Uterus (tissue), 4 donors: ENCODE data around the gene LMCD1. TPM values are rescaled to one million over a fixed set of nuclear protein-coding genes. Genes with fewer than 3 reads are reported as not detected.
A peak's percentile ranks its signal among the peaks of the same experiment; 100 is the strongest.

Source experiments
- DNase-seq, 2 donors: peaks; one replicate each; pipeline ENCODE4 v3.0.0-alpha.2; 2019 to 2020
- H3K27ac ChIP-seq, 2 donors: fragments of 200-600 bp; sonication (generic); 1 replicate in 1 of 2; 2 replicates in 1 of 2; pipeline ENCODE4 v1.5.1; 2016 to 2018
- H3K27me3 ChIP-seq, 2 donors: fragments of 200-600 bp; sonication (generic); one replicate each; pipeline ENCODE4 v1.5.1; 2018 to 2019; ENCODE audit warnings: control low read depth in 1 of 2
- H3K36me3 ChIP-seq, 2 donors: fragments of 200-600 bp; sonication (generic); one replicate each; pipeline ENCODE4 v1.5.1; 2019; ENCODE audit warnings: control low read depth in 1 of 2
- H3K4me1 ChIP-seq, 2 donors: fragments of 200-600 bp; sonication (generic); one replicate each; pipeline ENCODE4 v1.5.1; 2018 to 2019; ENCODE audit warnings: control low read depth in 1 of 2
- H3K4me3 ChIP-seq, 2 donors: fragments of 200-600 bp; sonication (generic); 1 replicate in 1 of 2; 2 replicates in 1 of 2; pipeline ENCODE4 v1.5.1; 2018 to 2019; ENCODE audit warnings: mild to moderate bottlenecking in 1 of 2
- H3K9me3 ChIP-seq, 2 donors: fragments of 200-600 bp; sonication (generic); one replicate each; pipeline ENCODE4 v1.5.1; 2019; ENCODE audit warnings: control low read depth in 1 of 2
- POLR2A ChIP-seq, 2 donors: fragments of 450-650 bp; IDR thresholded peaks; one replicate each; pipeline ENCODE4 v1.6.1; 2016; ENCODE audit warnings: antibody characterized with exemption in 2 of 2, mild to moderate bottlenecking in 1 of 2, moderate library complexity in 1 of 2
- intact Hi-C: fragments of 100-400 bp; cut with DNase I; formaldehyde crosslinking; loops from one replicate; pipeline ENCODE4 v1.15.1; 2023; ENCODE audit warnings: low total_unique reads
- total RNA-seq, 4 donors: library from RNA; depleted of rRNA in 3 of 4; stranded (reverse); fragments of >200 nt in 3 of 4; gene quantifications; one replicate each; pipeline versions ENCODE4 v1.1.0 to v1.2.4, GENCODE V29; 2014 to 2023
- TF ChIP-seq, protein P1 (sequence below), 4 experiments: fragments of 200-600 bp in 2 of 4; fragments of 450-650 bp in 2 of 4; sonication (generic) in 2 of 4; IDR thresholded peaks; one replicate each; pipeline ENCODE4 v1.5.1; 2016 to 2019; ENCODE audit warnings: antibody characterized with exemption in 4 of 4, mild to moderate bottlenecking in 2 of 4, moderate library complexity in 1 of 4
- donor health status: DM: yes; HTN: yes; CAD: no.

Gene LMCD1
- total RNA-seq, 4 donors from 2014 or later = 70.9 to 163 (median 115) TPM

DNA sequence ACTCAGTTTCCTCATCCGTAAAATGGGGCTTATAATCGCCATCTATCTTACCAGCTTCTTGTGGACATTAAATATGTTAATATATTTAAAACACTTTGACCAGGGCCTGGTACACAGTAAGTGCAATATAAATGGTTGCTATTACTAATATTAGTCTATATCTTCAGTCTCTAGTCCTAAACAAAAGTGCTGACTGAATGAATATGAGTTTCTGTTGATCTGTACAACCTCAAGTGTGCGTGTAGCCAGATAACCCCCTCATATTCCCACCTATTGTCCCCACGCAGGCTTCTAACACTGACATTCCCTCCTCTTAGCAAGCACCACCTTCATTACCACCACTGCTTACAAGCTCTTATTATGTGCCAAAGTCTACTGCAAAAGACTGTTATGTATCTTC is 27.6 kb upstream of the LMCD1 start:
- H3K27me3 ChIP-seq = no peaks in the 10 kb centered on the region
- no peak for DNase-seq
- intact Hi-C loops = no loop called here
- no peak overlapping the region for H3K4me3 ChIP-seq
- H3K27ac ChIP-seq = no peak overlapping the region
- no peaks in the 10 kb centered on the region for H3K9me3 ChIP-seq
- H3K4me1 ChIP-seq = no peaks in the 10 kb centered on the region
- no peaks in the 10 kb centered on the region for H3K36me3 ChIP-seq
- TF ChIP-seq, protein P1, sequence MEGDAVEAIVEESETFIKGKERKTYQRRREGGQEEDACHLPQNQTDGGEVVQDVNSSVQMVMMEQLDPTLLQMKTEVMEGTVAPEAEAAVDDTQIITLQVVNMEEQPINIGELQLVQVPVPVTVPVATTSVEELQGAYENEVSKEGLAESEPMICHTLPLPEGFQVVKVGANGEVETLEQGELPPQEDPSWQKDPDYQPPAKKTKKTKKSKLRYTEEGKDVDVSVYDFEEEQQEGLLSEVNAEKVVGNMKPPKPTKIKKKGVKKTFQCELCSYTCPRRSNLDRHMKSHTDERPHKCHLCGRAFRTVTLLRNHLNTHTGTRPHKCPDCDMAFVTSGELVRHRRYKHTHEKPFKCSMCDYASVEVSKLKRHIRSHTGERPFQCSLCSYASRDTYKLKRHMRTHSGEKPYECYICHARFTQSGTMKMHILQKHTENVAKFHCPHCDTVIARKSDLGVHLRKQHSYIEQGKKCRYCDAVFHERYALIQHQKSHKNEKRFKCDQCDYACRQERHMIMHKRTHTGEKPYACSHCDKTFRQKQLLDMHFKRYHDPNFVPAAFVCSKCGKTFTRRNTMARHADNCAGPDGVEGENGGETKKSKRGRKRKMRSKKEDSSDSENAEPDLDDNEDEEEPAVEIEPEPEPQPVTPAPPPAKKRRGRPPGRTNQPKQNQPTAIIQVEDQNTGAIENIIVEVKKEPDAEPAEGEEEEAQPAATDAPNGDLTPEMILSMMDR (IDR thresholded peaks at IDR 0.05) = no peak

DNA sequence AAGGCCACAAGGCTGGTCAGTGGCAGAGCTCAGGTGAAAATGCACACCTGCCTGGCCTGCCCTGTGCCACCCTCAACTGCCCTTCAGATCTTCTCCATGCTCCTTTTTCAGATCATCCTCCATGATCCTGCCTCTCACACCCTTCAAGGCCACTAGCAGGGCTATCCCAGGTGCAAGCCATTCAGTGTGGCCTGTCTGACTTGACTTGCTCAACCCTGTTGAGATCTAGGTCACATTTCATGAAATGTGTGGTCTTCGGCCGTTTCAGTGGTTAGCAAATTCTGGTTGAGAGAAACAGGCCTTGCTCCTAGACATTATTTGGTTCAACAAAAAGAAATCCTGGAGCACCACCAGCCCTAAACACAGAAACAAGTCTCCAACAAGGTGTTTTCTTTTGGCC is 26.6 kb upstream of the LMCD1 start:
- Histone ChIP-seq H3K9me3 (no peaks in the 10 kb centered on the region), H3K27ac (no peak overlapping the region), H3K4me3 (no peak overlapping the region), H3K27me3 (no peaks in the 10 kb centered on the region), H3K4me1 (no peaks in the 10 kb centered on the region), H3K36me3 (no peaks in the 10 kb centered on the region)
- no peak for TF ChIP-seq POLR2A (IDR thresholded peaks at IDR 0.05)
- TF ChIP-seq, protein P1 (IDR thresholded peaks at IDR 0.05) = no peak
- intact Hi-C loops = no loop called here
- no peak for DNase-seq

GRCh38 chr3:8480699-8481098 is 20.9 kb upstream of the LMCD1 start:
- intact Hi-C loops = no loop called here

DNA sequence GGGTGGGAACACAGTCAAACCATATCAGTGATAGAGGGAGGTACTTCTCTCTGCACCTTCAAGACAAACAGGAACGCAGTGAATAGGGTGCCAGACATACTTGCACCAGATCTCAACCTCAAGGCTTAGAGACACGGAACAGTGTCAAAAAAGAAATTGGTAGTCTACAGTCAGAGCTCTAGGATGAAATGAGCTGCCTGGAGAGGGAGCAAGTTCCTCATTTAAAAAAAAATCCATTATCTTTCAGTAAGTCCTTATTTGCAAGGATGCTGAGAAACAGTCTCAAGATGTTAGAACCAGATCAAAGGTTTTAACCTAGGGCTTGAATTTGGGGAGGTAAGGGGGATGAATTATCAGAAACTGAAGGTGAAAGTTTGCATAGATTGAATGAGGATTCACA is 20.2 kb upstream of the LMCD1 start:
- Histone ChIP-seq H3K9me3 (no peaks in the 10 kb centered on the region), H3K4me3 (no peak overlapping the region), H3K27ac (peak overlapping the region in 1 of 2 donors; percentile 50), H3K4me1 (peaks cover 0 to 5% of the 10 kb centered on the region in 2 donors), H3K36me3 (no peaks in the 10 kb centered on the region), H3K27me3 (no peaks in the 10 kb centered on the region)
- intact Hi-C loops = no loop called here
- no peak for DNase-seq
- TF ChIP-seq, protein P1 (IDR thresholded peaks at IDR 0.05) = peak; percentile 16 to 38 (median 35)
- no peak for TF ChIP-seq POLR2A (IDR thresholded peaks at IDR 0.05)

More at GRCh38 chr3:8480699-8481098, 20.9 kb upstream of the LMCD1 start:
- Histone ChIP-seq H3K4me1 (peaks cover 0 to 5% of the 10 kb centered on the region in 2 donors), H3K27ac (peak overlapping the region in 1 of 2 donors; percentile 9), H3K27me3 (no peaks in the 10 kb centered on the region), H3K36me3 (no peaks in the 10 kb centered on the region), H3K9me3 (no peaks in the 10 kb centered on the region), H3K4me3 (no peak overlapping the region)
- TF ChIP-seq, protein P1 (IDR thresholded peaks at IDR 0.05) = no peak
- TF ChIP-seq POLR2A (IDR thresholded peaks at IDR 0.05) = no peak
- no peak for DNase-seq

GRCh38 chr3:8482263-8482662 is 19.4 kb upstream of the LMCD1 start:
- intact Hi-C loops = no loop called here
- Histone ChIP-seq H3K36me3 (no peaks in the 10 kb centered on the region), H3K27ac (peak overlapping the region; percentile 50), H3K27me3 (no peaks in the 10 kb centered on the region), H3K9me3 (no peaks in the 10 kb centered on the region), H3K4me3 (no peak overlapping the region), H3K4me1 (peaks cover 0 to 5% of the 10 kb centered on the region in 2 donors)
- no peak for TF ChIP-seq POLR2A (IDR thresholded peaks at IDR 0.05)
- TF ChIP-seq, protein P1 (IDR thresholded peaks at IDR 0.05) = no peak
- no peak for DNase-seq
